SW480 (cell line): Measurements from ENCODE around the gene HS2ST1.

Experiments
- DNase-seq: peaks from one replicate; pipeline ENCODE4 v3.0.0-alpha.2; 2016; ENCODE audit warnings: low spot score

Gene HS2ST1

GRCh38 chr1:87072411-87072810, 158.0 kb downstream of the HS2ST1 start:
- no peak for DNase-seq

GRCh38 chr1:87072904-87073303, 158.5 kb downstream of the HS2ST1 start:
- no peak for DNase-seq

- DNase-seq: no peak
These were observed 159.8 kb downstream of the HS2ST1 start for GRCh38 chr1:87074001-87074795.

GRCh38 chr1:87077959-87078639, 163.7 kb downstream of the HS2ST1 start:
- no peak for DNase-seq

- DNase-seq: peak; percentile 50
These were observed 169.9 kb downstream of the HS2ST1 start for GRCh38 chr1:87084244-87084836.

- DNase-seq: no peak
These were observed 171.7 kb downstream of the HS2ST1 start for GRCh38 chr1:87086120-87086519.

GRCh38 chr1:87089070-87089736, 174.8 kb downstream of the HS2ST1 start:
- no peak for DNase-seq

GRCh38 chr1:87089823-87090222, 175.4 kb downstream of the HS2ST1 start:
- DNase-seq: no peak

GRCh38 chr1:87091425-87091824, 177.0 kb downstream of the HS2ST1 start:
- no peak for DNase-seq

- DNase-seq: no peak
These were observed 178.4 kb downstream of the HS2ST1 start for GRCh38 chr1:87092846-87093245.

GRCh38 chr1:87093286-87093685, 178.9 kb downstream of the HS2ST1 start:
- DNase-seq: no peak

- DNase-seq: no peak
These were observed 179.8 kb downstream of the HS2ST1 start for GRCh38 chr1:87094238-87094637.

- DNase-seq: no peak
These were observed 185.8 kb downstream of the HS2ST1 start for GRCh38 chr1:87100271-87100670.

- DNase-seq: no peak
These were observed 188.6 kb downstream of the HS2ST1 start for GRCh38 chr1:87103074-87103473.

GRCh38 chr1:87104140-87104539, 189.7 kb downstream of the HS2ST1 start:
- no peak for DNase-seq

GRCh38 chr1:87104945-87105344, 190.5 kb downstream of the HS2ST1 start:
- no peak for DNase-seq

- DNase-seq: no peak
These were observed 191.7 kb downstream of the HS2ST1 start for GRCh38 chr1:87106144-87106543.

GRCh38 chr1:87106867-87107266, 192.4 kb downstream of the HS2ST1 start:
- no peak for DNase-seq

GRCh38 chr1:87108228-87108627, 193.8 kb downstream of the HS2ST1 start:
- DNase-seq: no peak

GRCh38 chr1:87108814-87109411, 194.5 kb downstream of the HS2ST1 start:
- no peak for DNase-seq

GRCh38 chr1:87111659-87112371, 197.4 kb downstream of the HS2ST1 start:
- DNase-seq: no peak

GRCh38 chr1:87113313-87113712, 198.9 kb downstream of the HS2ST1 start:
- DNase-seq: no peak
